HK-2 (cell line): Measurements from ENCODE around the gene TMEM242.

Experiments
- DNase-seq: peaks from one replicate; pipeline ENCODE4 v3.0.0-alpha.2; 2018; ENCODE audit not compliant: unreplicated experiment

The TMEM242 gene

GRCh38 chr6:157249826-157250225 is 73.5 kb downstream of the TMEM242 start:
- no peak for DNase-seq

DNA sequence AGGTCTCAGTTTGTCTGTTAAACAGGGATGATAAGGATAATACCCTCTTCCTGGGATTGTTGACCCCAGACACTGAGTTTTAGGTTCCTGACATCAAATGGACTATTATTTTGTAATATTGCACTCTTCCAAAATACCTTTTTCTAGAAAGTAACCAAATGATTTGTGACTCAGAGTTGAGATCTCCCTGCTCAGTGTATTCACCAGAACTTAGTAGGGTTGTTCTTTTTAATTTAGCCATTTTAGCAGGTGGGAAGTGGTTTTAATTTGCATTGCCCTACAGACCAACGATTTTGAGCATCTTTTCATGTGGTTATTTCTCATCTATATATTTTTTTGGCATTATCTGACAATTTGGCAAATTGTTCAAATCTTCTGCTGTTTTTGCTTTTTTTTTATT is 75.1 kb downstream of the TMEM242 start:
- DNase-seq: no peak

- no peak for DNase-seq
Observed at GRCh38 chr6:157246771-157247484, 76.4 kb downstream of the TMEM242 start.

GRCh38 chr6:157246048-157246630 is 77.2 kb downstream of the TMEM242 start:
- no peak for DNase-seq

DNA sequence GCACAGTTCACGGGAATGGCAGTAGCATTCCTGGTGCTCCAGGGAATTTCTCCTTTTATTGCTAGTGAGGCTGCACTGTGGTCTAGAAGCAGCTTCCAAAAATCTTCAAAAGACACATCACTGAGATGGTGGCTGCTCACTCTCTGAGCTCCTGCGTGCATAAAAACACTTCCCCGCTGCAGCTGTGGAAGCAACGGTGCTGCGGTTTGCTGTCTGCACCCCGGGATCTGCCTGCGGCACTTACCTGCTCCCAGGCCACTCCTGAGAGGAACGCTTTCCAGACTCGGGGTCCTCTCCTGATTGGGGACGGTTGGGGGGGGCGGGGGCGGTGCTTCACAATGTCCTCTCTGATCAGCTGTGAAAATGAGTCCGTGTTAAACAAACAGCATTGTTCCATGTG is 77.9 kb downstream of the TMEM242 start:
- no peak for DNase-seq

DNA sequence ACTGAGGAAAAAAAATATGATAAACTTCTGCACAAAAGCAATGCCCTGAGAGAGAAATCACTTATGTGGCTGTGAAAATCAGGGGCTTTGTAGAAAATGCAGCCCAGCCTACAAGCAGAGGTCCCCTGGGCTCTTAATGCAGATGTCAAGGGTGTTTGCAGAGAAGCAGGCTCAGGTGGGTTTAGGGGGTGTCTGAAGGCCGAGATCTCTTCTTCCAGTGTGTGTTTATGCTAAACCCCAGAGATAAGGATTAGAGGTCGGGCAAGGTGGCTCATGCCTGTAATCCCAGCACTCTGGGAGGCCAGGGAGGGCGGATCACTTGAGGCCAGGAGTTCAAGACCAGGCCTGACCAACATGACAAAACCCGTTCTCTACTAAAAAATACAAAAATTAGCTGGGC is 78.5 kb downstream of the TMEM242 start:
- no peak for DNase-seq

DNA sequence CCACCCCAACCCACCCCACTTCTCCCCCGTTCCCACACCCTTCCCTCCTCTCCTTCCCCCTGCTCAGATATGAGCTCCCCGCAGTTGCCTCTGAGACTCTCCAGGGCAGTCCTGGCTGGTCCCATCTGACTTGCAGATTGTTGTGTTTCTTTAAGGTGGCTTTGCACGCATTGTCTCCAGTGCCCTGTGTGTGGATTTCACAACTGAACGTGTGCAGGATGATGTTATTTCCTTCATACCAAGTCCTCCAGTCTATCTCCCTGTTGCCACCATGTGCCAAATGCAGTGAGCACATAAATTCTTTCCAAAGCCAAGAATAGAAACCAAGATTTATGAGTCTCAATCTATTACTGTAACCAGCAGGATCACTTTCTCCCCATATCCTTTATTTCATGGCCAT is 79.1 kb downstream of the TMEM242 start:
- no peak for DNase-seq

GRCh38 chr6:157242791-157243190 is 80.5 kb downstream of the TMEM242 start:
- DNase-seq: no peak

GRCh38 chr6:157240960-157241311 is 82.4 kb downstream of the TMEM242 start:
- DNase-seq: no peak

DNA sequence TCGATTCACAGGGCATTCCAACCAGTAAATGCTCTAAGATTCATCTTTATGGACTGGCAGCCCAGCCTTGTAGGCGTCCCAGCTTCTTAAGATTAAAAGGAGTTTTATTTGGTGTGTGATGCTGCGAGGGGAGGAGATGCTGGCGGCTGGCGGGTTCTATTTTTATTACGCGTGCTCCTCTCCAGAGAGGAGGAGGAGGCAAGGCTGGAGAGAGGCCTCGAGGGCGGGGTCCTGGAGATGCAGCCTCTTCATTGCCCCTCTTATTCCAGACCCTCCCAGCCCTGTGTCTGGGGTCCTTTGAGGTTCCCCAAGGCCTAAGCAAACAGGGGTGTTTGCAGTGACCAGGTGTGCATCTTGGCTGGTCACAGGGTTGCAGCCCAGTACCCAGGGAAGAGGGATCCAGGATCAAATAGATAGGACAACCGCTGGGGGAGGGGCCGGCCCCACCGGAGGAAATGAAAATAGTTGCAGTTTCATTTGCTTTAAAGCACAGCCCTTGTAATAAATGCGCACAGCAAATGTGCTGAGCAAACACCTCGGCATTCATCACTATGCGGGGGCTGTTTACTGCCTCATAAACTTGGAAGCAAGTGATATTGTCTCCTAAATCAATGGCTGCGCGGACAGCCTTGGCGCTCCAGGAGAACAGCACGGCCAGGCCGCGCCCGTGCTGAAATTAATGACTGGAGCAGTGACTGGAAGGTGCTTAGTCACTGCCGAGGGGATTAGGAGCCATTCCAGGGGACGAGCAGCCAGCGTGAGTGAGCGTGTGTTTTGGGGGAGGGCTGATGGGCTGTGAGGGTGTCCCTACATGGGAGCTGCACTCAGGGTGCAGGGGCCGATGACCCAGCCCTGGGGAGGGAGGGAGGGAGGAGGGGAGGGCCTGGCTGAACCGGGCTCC is 83.0 kb downstream of the TMEM242 start:
- DNase-seq: peak; percentile 18

DNA sequence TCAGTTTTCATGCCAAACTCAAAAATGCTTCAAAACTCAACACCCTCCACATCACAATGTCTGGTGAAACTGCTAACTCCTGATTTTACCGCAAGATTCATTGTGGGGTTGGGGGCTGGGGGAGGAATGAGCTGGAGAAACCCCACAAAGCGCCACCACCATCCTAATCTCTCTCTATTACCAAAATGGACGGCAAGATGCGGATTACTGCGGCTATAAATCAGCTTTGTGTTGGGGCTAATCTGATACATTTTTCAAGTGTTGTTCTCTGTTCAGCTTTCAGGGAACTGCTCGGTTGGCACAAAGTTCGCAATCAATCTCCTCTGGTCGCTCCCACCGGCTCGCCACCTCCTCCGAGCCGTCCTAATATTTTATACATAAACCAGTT is 83.7 kb downstream of the TMEM242 start:
- no peak for DNase-seq
